Measurements from ENCODE around the gene C1QTNF12.

Gene C1QTNF12

DNA sequence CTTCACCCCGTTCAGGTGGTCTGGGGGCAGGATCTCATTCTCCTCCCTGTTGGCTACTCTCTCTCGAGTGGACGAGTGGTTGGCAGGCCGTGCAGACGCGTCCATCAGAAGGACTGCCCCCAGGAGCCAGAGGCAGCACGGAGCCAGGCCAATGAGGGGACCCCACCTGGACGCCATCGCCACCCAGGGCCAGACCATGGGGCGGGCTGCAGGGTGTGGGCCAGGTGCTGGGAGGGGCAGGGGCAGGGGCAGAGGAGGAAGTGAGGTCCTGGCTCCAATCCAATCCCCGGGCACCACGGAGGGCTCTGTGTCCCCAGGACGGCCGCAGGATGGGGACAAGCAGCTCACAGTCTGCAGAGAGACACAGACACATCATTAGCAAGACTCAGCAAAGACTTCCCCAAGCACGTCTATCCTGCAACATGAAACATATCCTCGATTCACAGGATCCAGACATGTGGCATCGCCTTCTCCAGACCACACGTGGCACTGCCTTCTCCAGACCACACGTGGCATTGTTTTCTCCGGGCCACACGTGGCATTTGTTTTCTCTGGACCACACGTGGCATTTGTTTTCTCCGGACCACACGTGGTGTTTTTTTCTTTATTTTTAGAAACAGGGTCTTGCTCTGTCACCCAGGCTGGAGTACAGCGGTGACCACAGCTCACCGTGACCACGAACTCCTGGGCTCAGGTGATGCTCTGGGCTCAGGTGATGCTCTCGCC is 17.8 kb downstream of the C1QTNF12 start:
- no peak for DNase-seq (ENCODE audit: low read depth)

DNA sequence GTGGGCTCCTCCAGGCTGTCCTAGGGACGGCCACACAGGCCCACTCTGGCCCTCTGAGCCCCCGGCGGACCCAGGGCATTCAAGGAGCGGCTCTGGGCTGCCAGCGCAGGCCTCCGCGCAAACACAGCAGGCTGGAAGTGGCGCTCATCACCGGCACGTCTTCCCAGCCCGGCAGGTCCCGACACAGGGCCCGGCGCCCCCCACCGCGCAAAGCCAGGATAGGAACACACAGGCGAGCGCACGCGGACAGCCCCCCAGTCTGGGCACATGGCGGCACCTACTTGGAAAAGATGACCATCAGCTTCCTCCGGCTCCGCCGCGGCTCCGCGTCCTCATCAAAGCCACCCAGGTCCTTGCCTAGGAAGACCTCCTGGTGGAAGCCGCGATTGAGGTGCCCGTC is 18.3 kb downstream of the C1QTNF12 start:
- no peak for DNase-seq (ENCODE audit: low read depth)

DNA sequence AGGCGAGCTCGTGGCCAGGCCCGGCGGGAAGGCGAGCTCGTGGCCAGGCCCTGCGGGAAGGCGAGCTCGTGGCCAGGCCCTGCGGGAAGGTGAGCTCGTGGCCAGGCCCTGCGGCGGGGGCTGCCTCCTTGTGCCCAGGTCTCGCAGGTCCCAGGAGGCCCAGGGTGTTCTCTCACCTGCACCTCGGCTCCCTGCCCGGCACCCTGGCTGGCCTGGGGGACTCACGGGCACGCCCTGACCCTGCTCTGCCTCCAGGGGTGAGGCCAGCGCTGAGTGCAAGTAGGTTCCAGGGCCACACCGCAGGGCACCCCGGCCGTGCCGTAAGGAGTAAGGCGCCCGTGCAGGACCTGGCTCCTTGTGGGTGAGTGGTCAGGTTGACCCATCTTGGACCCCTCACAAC is 19.1 kb downstream of the C1QTNF12 start:
- no peak for DNase-seq (ENCODE audit: low read depth)

DNA sequence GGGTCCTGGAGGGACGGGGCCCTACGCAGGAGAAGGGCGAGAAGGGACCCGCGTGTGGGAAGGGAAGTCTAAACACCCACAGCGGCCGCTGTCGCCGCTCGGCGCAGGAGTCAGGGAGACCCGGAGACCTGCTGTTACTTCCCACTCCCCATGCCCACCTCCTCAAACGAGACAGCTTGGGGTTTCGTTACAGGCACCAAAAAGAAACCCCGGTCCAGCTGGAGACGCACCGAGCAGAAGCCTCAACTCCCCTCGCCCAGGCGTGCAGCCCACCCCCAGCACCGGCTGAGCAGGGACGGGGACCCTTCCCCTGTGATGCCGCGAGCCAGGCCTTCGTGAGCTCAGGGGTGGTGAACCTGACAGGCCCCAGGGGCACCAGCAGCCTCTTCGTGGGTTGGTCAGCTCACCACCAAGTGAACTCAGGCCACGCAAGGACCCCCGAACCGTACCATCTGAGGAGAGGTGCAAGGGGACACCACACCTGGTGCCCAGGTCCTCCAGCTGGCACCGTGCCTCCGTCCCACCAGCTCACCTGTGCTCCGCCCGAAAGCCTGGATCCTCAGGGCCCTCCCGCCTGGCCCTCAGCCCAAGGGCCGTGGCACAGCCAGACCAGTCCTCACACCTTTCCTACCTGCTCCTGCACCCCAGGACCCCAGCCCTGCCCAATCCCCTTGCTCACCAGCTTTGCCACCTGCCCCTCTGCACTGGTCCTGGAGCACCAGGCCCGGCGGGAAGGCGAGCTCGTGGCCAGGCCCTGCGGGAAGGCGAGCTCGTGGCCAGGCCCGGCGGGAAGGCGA is 19.8 kb downstream of the C1QTNF12 start:
- no peak for DNase-seq (ENCODE audit: low read depth)

DNA sequence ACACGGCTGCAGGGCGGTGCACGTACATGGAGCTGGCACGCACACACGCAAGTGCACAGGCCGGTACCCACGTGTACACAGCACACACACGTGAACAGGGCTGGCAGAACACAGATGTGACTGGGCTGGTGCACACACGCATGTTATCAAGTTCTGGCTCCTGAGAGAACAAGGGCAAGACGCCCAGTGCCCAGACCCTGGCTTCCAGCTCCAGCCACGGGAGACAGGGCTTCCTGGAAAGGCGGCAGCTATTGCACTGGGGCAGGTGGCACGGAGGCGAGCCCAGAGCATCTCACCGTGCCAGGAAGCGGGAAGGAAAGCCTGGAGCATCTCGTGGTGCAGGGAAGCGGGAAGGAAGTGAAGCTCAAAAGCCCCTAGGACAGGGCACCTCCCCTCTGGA is 20.6 kb downstream of the C1QTNF12 start:
- DNase-seq (ENCODE audit: low read depth), result no peak

DNA sequence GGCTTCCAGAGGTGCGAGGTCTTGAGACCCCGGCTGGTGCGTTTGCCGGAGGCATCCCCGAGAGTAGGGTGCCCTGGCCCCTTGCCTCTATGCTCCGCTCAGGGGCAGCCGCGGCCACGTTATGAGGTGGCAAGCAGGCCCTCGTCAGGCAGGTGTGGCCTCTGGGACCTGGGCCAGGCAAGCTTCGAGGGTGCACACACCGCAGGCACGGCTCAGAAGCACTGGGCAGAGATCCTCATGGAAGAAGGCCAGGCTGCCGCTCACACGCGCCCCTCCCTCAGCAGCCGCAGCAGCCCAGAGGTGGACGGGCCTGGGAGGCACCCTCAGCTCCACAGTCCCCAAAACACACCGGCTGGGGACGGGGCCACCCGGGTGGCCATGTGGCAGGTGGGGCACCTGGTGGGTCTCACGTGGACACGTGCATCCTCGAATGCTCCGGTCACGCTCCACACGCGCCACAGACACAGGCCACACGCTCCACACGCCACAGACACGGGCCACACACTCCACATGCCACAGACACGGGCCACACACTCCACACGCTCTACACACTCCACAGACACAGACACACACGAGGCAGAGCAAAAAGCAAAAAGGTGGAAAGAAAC is 21.2 kb downstream of the C1QTNF12 start:
- no peak for DNase-seq (ENCODE audit: low read depth)

DNA sequence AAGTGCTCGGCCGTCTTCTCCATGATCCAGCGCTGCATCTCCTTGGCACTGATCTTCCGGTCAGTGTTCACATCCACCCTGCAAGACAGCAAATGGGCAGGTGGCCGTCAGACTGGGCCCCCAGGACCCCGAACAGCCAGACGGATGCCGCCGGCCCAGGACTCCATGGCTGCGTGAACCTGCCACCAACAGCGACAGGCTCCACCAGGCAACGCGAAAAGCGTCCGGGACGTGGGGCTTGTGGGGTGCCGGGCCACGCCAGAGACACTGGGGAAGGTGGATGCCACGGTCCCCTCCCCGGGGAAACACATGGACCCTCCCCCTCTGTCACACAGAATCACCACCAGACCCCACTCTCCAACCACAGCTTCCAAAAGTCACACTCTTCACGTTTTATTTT is 22.6 kb downstream of the C1QTNF12 start:
- no peak for DNase-seq (ENCODE audit: low read depth)

DNA sequence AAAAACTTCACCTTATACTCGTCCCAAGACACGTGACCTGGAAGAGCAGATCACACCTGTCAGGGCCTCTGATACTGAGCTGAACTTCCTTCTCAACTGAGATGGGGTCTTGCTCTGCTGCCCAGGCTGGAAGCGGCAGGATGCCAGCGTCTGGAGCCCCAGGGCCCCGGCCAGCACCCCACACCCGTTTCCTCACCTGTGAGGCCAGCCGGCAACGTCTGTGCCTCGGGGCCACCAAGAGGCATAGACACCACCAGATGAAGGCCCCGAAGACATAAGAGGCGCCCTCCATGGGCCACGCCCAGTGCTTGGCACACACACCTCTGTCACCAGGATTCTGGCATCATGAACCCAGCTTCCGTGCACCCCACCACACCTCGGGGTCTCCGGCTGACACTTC is 23.2 kb downstream of the C1QTNF12 start:
- DNase-seq (ENCODE audit: low read depth), result no peak

DNA sequence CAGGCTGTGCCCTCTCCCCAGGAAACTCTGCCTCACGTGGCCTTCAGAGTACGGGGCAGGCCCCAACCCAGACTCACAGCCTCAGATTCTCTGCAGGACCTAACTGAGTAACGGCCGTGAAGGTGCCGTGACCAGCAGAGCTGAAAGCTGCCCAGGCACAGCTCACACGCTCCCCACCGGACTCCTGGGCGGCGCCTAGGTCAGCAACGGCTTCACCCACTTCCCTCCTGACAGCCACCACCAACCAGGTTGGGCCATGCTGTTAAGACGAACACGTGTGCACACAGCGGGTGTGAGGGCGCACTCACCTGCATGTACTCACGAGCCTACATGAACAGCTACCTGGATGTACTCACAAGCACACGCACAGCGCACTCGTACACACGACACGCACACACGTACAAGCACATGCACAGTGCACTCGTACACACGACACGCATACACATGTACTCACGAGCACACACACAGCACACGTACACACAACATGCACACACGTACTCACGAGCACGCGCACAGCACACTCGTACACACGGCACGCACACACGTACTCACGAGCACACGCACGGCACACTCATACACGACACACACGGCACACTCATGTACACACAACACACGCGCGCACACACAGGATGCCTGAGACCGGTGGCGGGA is 23.8 kb downstream of the C1QTNF12 start:
- DNase-seq (ENCODE audit: low read depth), result peak; percentile 10

DNA sequence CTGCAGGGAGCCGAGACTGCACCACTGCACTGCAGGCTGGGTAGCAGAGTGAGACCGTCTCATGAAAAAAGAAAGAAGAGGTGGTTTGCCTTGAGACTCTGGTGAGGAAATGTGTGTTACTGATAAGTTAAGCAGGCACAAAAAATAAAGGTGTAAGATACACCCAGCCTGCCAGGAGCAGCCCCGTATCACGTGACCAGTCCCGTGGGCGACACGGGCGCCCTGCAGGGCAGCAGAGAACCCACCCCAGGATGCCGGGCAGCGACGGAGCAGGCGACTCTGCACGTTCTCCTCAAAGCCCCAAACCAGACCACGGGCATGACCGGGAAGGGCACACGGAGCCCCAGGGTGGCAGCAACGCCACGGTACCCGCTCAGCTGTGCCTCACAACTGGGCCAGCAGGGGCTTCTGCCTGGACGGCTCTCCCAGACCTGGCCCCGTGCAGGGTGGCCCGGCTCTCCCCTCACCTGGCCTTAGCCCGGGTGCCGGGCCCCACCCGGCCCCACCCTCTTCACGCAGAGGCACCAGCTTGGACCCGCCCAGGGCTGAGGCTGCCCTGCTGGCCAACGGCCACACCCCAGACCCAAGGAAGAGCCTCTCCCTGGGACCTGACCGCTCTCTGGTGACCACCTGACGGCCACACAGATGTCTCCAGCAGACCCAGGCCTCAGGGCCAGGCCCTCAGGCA is 24.5 kb downstream of the C1QTNF12 start:
- no peak for DNase-seq (ENCODE audit: low read depth)

DNA sequence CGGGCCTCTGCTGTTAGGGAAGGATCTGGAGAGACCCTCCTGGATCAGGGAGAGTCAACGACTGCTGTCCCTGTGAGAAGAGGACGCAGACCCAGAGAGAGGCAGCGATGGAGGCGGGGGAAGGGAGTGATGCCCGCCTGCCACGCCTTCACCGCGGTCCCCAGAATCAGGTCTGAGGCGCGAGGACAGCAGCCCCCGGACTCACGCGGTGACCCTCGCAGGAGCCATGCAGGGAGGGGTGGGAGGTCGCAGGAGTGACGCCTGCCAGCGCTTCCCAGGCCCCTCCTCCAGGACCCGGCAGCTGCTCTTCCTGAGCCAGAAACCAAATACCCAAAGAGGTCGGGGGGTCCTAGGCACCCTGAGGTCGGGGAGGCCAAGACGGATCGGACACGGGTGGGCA is 26.3 kb downstream of the C1QTNF12 start:
- DNase-seq (ENCODE audit: low read depth), result no peak

DNA sequence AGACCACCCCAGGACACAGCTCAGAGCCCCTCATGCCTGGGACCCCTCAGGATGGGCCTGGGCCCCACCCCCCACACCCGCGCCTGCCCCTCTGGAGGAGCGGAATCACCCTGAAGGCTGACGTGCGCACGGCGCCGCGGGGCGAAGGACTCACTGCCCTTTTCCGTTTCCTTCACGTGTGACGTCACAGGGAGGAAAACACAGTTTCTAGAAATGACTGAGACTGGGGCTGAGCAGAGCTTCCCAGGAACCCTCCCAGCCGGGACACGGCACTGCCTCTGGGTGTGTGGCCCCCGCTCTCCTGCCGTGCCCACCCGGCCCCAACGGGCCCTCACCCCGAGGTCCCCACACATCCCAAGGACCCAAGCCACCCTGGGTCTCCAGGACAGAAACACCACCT is 27.2 kb downstream of the C1QTNF12 start:
- no peak for DNase-seq (ENCODE audit: low read depth)

DNA sequence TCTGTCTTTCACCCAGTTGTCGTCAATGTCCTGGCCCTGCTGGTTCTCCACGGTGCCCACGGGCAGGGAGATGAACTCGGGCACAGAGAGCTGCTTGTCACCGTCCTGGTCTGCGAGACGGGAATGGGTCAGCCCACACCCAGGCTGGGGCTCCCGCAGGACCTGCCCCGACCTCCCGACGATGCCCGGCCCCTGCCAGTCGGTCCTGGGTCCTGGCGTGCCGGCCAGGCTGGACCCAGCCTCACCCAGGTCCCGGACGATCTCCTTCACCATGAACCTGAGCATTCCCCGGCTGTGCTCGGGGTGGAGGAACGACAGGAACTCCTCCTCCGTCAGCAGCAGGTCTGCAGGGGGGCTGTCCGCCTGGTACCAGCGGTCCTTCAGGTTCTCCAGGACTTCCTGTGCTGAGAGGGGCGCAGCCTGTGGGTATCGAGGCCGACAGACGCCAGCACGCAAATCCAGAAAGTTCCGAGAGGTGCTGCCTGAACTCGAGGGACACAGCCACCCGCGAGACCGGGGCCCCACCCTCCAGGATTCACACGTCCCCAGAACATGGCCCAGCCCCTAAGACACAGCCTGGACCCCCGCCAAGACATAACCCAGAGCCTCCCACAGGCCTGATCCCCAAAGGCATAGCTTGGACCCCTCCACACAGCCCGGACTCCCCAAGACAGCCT is 27.9 kb downstream of the C1QTNF12 start:
- DNase-seq (ENCODE audit: low read depth), result no peak

DNA sequence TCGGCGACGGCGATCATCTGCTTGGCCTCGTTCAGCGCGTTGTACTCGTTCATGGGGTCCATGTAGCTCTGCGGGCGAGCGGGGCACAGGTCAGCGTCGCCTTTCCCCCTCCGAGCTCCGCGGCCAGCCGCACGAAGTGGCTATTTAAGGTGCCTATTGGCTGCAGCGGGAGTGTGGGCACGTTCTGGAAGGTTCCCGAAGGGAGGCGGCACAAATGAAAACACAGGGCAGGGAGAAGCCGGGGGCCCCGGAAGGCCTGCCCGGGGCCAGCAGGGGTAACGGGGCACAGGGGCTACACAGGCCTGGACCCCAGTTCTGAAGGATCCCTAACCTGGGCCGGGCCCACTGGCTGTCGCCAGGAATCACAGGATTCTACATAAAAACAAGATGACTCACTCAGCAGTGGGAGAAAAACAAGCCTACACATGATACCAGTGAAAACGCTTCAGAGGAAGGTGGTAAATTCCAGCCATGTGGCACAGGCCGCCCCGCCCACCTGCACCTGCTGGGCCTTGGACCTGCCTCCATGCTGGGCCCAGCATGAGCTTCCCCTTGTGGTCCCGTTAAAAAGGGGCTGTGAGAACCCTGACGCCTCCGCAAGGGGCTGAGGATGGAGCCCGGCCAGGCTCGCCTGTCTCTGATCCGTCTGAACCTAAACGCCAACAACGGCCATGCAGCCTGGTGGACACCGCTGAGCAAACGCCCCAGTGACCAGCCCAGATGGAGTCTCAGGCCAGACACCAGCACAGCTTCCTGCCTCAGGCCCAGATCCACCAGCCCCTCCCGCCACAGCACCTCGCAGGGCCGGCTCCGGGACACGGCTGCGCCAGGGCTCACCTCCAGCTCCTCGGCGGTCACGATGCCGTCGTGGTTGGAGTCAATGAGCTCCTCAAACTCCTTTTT is 28.6 kb downstream of the C1QTNF12 start:
- DNase-seq (ENCODE audit: low read depth), result no peak

DNA sequence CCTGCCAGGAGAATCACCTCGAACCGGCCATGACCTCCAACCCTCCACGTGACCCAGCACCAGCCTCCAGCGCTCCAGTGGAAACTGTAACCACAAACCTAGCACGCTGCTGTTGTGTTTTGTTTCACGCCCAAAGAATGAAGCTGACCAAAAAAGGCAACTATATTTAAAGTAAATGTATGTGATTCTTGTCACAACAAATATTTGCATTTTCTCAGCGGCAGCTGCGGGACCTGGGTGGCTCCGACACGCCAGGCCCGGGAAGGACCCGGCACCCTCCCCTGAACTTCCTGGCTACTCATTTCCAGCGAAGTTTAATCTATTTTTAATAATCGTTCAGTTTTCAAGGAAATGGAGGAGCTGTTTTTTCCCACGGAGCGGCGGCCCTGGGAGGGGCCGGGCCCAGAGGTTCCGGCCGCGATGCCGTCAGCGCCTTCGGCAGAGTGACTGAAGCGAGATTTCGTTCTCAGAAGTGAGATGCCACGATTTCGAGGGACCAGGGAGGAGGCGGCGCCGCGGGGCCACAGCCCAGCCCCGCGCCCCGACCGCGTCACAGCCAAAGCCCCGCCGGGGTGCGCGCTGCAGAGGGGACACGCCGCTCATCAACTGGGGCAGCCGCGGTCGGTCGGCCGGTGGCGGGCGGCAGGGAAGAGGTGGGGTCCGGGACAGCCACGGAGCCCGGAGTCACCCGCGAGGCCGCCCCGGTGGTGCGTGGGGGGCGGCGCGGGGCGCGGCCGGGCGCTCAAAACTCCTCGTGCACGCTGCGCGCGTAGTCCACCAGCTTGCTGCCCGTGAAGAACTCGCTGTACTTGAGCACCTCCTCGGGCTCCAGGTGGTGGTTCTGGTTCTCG is 29.5 kb downstream of the C1QTNF12 start:
- no peak for DNase-seq (ENCODE audit: low read depth)

DNA sequence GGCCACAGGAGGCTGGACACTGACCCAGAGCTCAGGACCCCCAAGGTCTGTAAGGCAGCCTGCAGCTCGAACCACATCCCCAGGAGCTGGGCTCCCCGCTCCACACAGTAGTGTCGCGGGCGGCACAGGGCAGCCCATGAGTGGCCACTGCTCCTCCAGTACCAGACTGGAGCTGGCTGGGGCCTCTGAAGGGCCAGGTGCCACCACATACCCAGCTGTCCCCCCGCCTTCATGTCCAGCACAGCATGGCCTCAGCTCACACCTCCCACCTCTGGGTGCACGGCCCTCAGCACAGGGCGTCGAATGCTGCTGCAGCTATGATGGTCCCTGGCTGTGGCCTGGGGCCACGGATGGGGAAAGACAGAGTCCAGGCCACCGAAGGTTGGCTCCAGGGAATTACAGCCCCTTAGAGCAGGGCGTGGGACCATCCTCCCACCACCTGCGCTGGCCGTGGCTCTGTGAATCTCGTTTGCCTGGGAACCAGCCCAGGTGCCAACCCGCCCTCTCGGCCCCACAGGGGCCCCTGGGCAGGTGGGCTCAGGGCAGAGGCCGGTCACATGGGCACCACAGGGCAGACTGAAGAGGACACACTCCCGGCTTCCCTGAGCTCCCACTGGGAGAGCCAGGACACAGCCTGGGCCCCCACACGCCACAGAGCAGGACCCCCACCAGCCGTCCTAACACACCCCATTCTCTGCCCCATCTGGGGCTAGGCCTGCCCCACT is 30.5 kb downstream of the C1QTNF12 start:
- no peak for DNase-seq (ENCODE audit: low read depth)

DNA sequence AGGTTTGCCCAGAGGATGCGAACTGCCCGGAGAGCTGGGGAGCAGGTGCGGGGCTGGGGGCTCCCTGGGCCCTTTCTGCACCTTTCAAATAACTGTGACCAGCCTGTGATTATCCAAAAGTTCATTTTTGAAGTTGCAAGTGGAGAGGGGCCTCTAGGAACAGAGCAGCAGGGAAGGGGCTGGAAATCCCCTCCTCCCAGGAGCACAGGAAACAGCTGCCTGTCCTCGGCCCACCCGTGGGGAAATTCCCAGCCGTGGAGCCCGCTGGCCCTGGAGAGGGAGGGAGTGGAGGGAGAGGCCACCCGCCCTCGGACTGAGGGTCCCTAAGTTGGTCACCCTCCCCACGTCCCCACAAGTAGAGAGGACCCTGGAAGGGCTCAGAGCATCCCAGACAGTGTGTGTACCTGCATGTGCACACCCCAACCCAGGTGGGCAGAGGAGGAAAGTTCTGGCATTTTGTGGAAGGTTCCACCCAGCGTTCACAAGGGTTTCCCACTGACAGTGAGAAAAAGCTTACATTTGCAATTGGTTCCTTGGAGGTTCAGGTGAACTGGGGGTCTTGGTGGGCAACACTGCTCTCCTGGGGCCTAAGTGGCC is 31.3 kb downstream of the C1QTNF12 start:
- no peak for DNase-seq (ENCODE audit: low read depth)
